Chondrocyte (in vitro differentiated cells): Measurements from ENCODE around the gene CEP85L. TPM values are rescaled to one million over a fixed set of nuclear protein-coding genes. Genes with fewer than 3 reads are reported as not detected.

ENCODE experiments used
- DNase-seq: peaks from one replicate; pipeline ENCODE4 v3.0.0; 2021; ENCODE audit warnings: mixed read lengths, low spot score
- H3K27ac Mint-ChIP-seq: one replicate; pipeline ENCODE4 v1.8.0; 2021; ENCODE audit warnings: mild to moderate bottlenecking, moderate library complexity, mixed read lengths; ENCODE audit not compliant: unreplicated experiment
- H3K27me3 Mint-ChIP-seq: 2 replicates; pipeline ENCODE4 v1.8.0; 2021; ENCODE audit warnings: low read depth, mixed read lengths
- H3K36me3 Mint-ChIP-seq: 2 replicates; pipeline ENCODE4 v1.8.0; 2021; ENCODE audit warnings: low read depth, mixed read lengths
- H3K4me1 Mint-ChIP-seq: 2 replicates; pipeline ENCODE4 v1.8.0; 2021; ENCODE audit warnings: low read depth, mild to moderate bottlenecking, mixed read lengths
- H3K4me3 Mint-ChIP-seq: one replicate; pipeline ENCODE4 v1.8.0; 2021; ENCODE audit warnings: mild to moderate bottlenecking, moderate library complexity, mixed read lengths; ENCODE audit not compliant: unreplicated experiment
- H3K9me3 Mint-ChIP-seq: 2 replicates; pipeline ENCODE4 v1.8.0; 2021; ENCODE audit warnings: low read depth, mixed read lengths
- CTCF ChIP-seq: fragments of 200-600 bp; sonication (generic); IDR thresholded peaks from 2 replicates; pipeline ENCODE4 v1.5.0; 2021; ENCODE audit warnings: antibody characterized with exemption, mild to moderate bottlenecking, moderate library complexity
- total RNA-seq: library from RNA; stranded (reverse); gene quantifications from 3 replicates; pipeline ENCODE4 v1.2.1, GENCODE V29; 2021

Gene CEP85L
- total RNA-seq, 1 donor from 2014 or later: 10.4 TPM

GRCh38 chr6:118559659-118560058 is 91.7 kb downstream of the CEP85L start:
- TF ChIP-seq CTCF: no peak
- Mint-ChIP-seq H3K4me3 (no peak overlapping the region), H3K27ac (no peak overlapping the region), H3K36me3 (peaks cover 3% of the 10 kb centered on the region), H3K4me1 (peaks cover 24% of the 10 kb centered on the region), H3K9me3 (no peaks in the 10 kb centered on the region), H3K27me3 (no peaks in the 10 kb centered on the region)
- DNase-seq: no peak

GRCh38 chr6:118558464-118559217 is 92.8 kb downstream of the CEP85L start:
- H3K4me1 Mint-ChIP-seq: peaks cover 26% of the 10 kb centered on the region
- H3K36me3 Mint-ChIP-seq: peaks cover 3% of the 10 kb centered on the region
- H3K27me3 Mint-ChIP-seq: no peaks in the 10 kb centered on the region
- DNase-seq: no peak
- H3K9me3 Mint-ChIP-seq: no peaks in the 10 kb centered on the region
- no peak for TF ChIP-seq CTCF
- no peak overlapping the region for H3K4me3 Mint-ChIP-seq
- no peak overlapping the region for H3K27ac Mint-ChIP-seq

GRCh38 chr6:118554698-118555097 is 96.7 kb downstream of the CEP85L start:
- Mint-ChIP-seq H3K4me3 (no peak overlapping the region), H3K36me3 (peaks cover 3% of the 10 kb centered on the region), H3K9me3 (no peaks in the 10 kb centered on the region), H3K27ac (no peak overlapping the region), H3K27me3 (no peaks in the 10 kb centered on the region), H3K4me1 (peaks cover 37% of the 10 kb centered on the region)
- TF ChIP-seq CTCF: no peak
- no peak for DNase-seq

GRCh38 chr6:118553132-118553531 is 98.3 kb downstream of the CEP85L start:
- Mint-ChIP-seq H3K27ac (peak overlapping the region; percentile 22), H3K4me1 (peaks cover 27% of the 10 kb centered on the region), H3K27me3 (no peaks in the 10 kb centered on the region), H3K4me3 (no peak overlapping the region), H3K36me3 (peaks cover 1% of the 10 kb centered on the region), H3K9me3 (no peaks in the 10 kb centered on the region)
- TF ChIP-seq CTCF: no peak
- DNase-seq: no peak

GRCh38 chr6:118551063-118552053 is 100.0 kb downstream of the CEP85L start:
- DNase-seq: no peak
- no peaks in the 10 kb centered on the region for H3K27me3 Mint-ChIP-seq
- peak overlapping the region; percentile 45 for H3K27ac Mint-ChIP-seq
- no peaks in the 10 kb centered on the region for H3K9me3 Mint-ChIP-seq
- H3K4me1 Mint-ChIP-seq: peaks cover 36% of the 10 kb centered on the region
- no peak overlapping the region for H3K4me3 Mint-ChIP-seq
- H3K36me3 Mint-ChIP-seq: peaks cover 1% of the 10 kb centered on the region
- TF ChIP-seq CTCF: peak; percentile 87
